ENCODE measurements around the gene C19orf47.
A peak's percentile ranks its signal among the peaks of the same experiment; 100 is the strongest.

The C19orf47 gene

DNA sequence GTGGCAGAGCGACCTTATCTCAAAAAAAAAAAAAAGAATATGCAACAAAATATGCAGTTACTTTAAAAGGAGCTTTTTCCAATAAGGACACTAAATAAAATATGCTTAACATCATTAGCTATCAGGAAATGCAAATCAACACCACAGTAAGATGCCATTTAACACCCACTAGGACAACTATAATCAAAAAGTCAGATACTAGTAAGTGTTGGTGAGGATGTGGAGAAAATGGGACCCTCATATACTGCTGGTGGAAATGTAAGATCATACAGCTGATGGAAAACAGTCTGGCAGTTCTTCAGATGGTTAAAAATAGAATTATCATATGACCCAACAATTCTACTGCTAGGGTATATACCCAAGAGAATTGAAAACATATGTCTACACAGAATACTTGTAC is 38.5 kb downstream of the C19orf47 start:
- Histone ChIP-seq H3K4me3 (ENCODE audit: low read depth, low read length) (no peak overlapping the region), H3K27me3 (ENCODE audit: control insufficient read depth, insufficient read depth, low read length) (no peaks in the 10 kb centered on the region), H3K9me3 (ENCODE audit: control insufficient read depth, insufficient read depth, low read length) (no peaks in the 10 kb centered on the region), H3K36me3 (ENCODE audit: control insufficient read depth, insufficient read depth, low read length) (no peaks in the 10 kb centered on the region), H3K27ac (ENCODE audit: low read depth, low read length) (no peak overlapping the region), H3K4me1 (ENCODE audit: control insufficient read depth, insufficient read depth, low read length) (no peaks in the 10 kb centered on the region), H3K9ac (ENCODE audit: low read depth, low read length) (no peak overlapping the region)

DNA sequence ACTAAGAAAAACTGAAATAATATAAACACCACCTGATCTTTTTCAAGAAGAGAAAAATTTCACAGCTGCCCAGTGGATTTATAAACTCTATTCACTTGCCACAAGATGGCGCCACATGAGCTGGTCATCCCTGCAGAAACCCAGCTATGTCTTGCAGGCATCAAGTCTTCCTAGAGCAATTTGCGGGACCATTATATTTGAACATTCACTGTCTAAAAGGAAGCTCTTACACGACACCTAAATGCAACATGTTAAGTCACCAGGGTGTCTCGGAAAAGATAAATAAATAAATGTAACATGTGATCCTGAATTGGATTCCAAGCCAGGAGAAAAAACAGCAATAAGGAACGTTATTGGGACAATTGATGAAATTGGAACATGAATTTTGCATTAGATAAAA is 42.8 kb downstream of the C19orf47 start:
- H3K27me3 ChIP-seq (ENCODE audit: control insufficient read depth, insufficient read depth, low read length): no peaks in the 10 kb centered on the region
- H3K9me3 ChIP-seq (ENCODE audit: control insufficient read depth, insufficient read depth, low read length): no peaks in the 10 kb centered on the region
- H3K27ac ChIP-seq (ENCODE audit: low read depth, low read length): no peak overlapping the region
- H3K36me3 ChIP-seq (ENCODE audit: control insufficient read depth, insufficient read depth, low read length): no peaks in the 10 kb centered on the region
- no peaks in the 10 kb centered on the region for H3K4me1 ChIP-seq (ENCODE audit: control insufficient read depth, insufficient read depth, low read length)
- no peak overlapping the region for H3K4me3 ChIP-seq (ENCODE audit: low read depth, low read length)
- no peak overlapping the region for H3K9ac ChIP-seq (ENCODE audit: low read depth, low read length)

GRCh38 chr19:40304306-40304705 is 43.9 kb downstream of the C19orf47 start:
- no peak overlapping the region for H3K4me3 ChIP-seq (ENCODE audit: low read depth, low read length)
- H3K27ac ChIP-seq (ENCODE audit: low read depth, low read length): no peak overlapping the region
- H3K36me3 ChIP-seq (ENCODE audit: control insufficient read depth, insufficient read depth, low read length): no peaks in the 10 kb centered on the region
- H3K27me3 ChIP-seq (ENCODE audit: control insufficient read depth, insufficient read depth, low read length): no peaks in the 10 kb centered on the region
- no peaks in the 10 kb centered on the region for H3K4me1 ChIP-seq (ENCODE audit: control insufficient read depth, insufficient read depth, low read length)
- H3K9ac ChIP-seq (ENCODE audit: low read depth, low read length): no peak overlapping the region
- no peaks in the 10 kb centered on the region for H3K9me3 ChIP-seq (ENCODE audit: control insufficient read depth, insufficient read depth, low read length)

- Histone ChIP-seq H3K4me3 (ENCODE audit: low read depth, low read length) (no peak overlapping the region), H3K4me1 (ENCODE audit: control insufficient read depth, insufficient read depth, low read length) (no peaks in the 10 kb centered on the region), H3K27me3 (ENCODE audit: control insufficient read depth, insufficient read depth, low read length) (no peaks in the 10 kb centered on the region), H3K9ac (ENCODE audit: low read depth, low read length) (no peak overlapping the region), H3K9me3 (ENCODE audit: control insufficient read depth, insufficient read depth, low read length) (no peaks in the 10 kb centered on the region), H3K36me3 (ENCODE audit: control insufficient read depth, insufficient read depth, low read length) (no peaks in the 10 kb centered on the region), H3K27ac (ENCODE audit: low read depth, low read length) (no peak overlapping the region)
Observed at GRCh38 chr19:40303765-40304164, 44.4 kb downstream of the C19orf47 start.

- H3K36me3 ChIP-seq (ENCODE audit: control insufficient read depth, insufficient read depth, low read length): no peaks in the 10 kb centered on the region
- no peaks in the 10 kb centered on the region for H3K4me1 ChIP-seq (ENCODE audit: control insufficient read depth, insufficient read depth, low read length)
- H3K27ac ChIP-seq (ENCODE audit: low read depth, low read length): no peak overlapping the region
- no peaks in the 10 kb centered on the region for H3K9me3 ChIP-seq (ENCODE audit: control insufficient read depth, insufficient read depth, low read length)
- H3K27me3 ChIP-seq (ENCODE audit: control insufficient read depth, insufficient read depth, low read length): no peaks in the 10 kb centered on the region
- H3K9ac ChIP-seq (ENCODE audit: low read depth, low read length): no peak overlapping the region
- no peak overlapping the region for H3K4me3 ChIP-seq (ENCODE audit: low read depth, low read length)
Observed at GRCh38 chr19:40302224-40303011, 45.8 kb downstream of the C19orf47 start.

DNA sequence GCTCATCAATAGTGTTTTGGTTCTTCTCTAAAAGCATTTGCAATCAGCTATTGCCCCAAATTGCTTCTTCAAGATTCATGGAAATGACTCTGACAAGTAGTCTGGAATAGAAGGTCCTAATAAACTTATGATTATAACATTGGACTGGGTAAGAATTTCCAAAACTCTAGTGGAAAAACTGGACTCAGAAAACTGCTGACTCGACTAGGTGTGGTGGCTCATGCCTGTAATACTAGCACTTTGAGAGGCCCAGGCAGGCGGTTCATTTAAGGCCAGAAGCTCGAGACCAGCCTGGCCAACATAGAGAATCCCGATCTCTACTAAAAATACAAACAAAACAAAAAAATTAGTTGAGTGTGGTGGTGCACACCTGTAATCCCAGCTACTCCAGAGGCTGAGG is 47.5 kb downstream of the C19orf47 start:
- Histone ChIP-seq H3K9ac (ENCODE audit: low read depth, low read length) (no peak overlapping the region), H3K4me3 (ENCODE audit: low read depth, low read length) (no peak overlapping the region), H3K4me1 (ENCODE audit: control insufficient read depth, insufficient read depth, low read length) (no peaks in the 10 kb centered on the region), H3K9me3 (ENCODE audit: control insufficient read depth, insufficient read depth, low read length) (no peaks in the 10 kb centered on the region), H3K27ac (ENCODE audit: low read depth, low read length) (no peak overlapping the region), H3K36me3 (ENCODE audit: control insufficient read depth, insufficient read depth, low read length) (no peaks in the 10 kb centered on the region), H3K27me3 (ENCODE audit: control insufficient read depth, insufficient read depth, low read length) (no peaks in the 10 kb centered on the region)

- Histone ChIP-seq H3K27ac (ENCODE audit: low read depth, low read length) (no peak overlapping the region), H3K36me3 (ENCODE audit: control insufficient read depth, insufficient read depth, low read length) (no peaks in the 10 kb centered on the region), H3K4me1 (ENCODE audit: control insufficient read depth, insufficient read depth, low read length) (no peaks in the 10 kb centered on the region), H3K4me3 (ENCODE audit: low read depth, low read length) (no peak overlapping the region), H3K27me3 (ENCODE audit: control insufficient read depth, insufficient read depth, low read length) (no peaks in the 10 kb centered on the region), H3K9ac (ENCODE audit: low read depth, low read length) (no peak overlapping the region), H3K9me3 (ENCODE audit: control insufficient read depth, insufficient read depth, low read length) (no peaks in the 10 kb centered on the region)
Observed at GRCh38 chr19:40298026-40298425, 50.2 kb downstream of the C19orf47 start.

- H3K27ac ChIP-seq (ENCODE audit: low read depth, low read length): no peak overlapping the region
- no peak overlapping the region for H3K4me3 ChIP-seq (ENCODE audit: low read depth, low read length)
- H3K36me3 ChIP-seq (ENCODE audit: control insufficient read depth, insufficient read depth, low read length): no peaks in the 10 kb centered on the region
- H3K9me3 ChIP-seq (ENCODE audit: control insufficient read depth, insufficient read depth, low read length): no peaks in the 10 kb centered on the region
- peaks cover 4% of the 10 kb centered on the region; the same call in 1 of the 2 replicates for H3K4me1 ChIP-seq (ENCODE audit: control insufficient read depth, insufficient read depth, low read length)
- H3K27me3 ChIP-seq (ENCODE audit: control insufficient read depth, insufficient read depth, low read length): no peaks in the 10 kb centered on the region
- H3K9ac ChIP-seq (ENCODE audit: low read depth, low read length): no peak overlapping the region
Observed at GRCh38 chr19:40294560-40294959, 53.6 kb downstream of the C19orf47 start.

DNA sequence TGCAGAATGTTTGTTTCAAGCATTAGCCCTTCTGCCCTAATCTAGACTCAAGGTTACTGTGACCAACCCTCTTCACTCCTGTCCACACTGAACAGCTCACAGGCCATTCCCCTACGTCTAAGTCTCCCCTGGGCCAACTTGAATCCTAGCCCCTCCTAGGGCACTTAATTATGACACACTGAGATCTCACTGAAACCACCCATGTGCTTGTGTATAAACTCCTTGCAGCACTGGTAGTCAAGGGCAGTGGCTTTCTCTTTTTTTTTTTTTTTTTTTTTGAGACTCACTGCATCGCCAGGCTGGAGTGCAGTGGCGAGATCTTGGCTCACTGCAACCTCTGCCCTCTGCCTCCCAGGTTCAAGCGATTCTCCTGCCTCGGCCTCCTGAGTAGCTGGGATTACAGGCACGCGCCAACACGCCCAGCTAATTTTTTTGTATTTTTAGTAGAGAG is 61.2 kb downstream of the C19orf47 start:
- no peaks in the 10 kb centered on the region for H3K9me3 ChIP-seq (ENCODE audit: control insufficient read depth, insufficient read depth, low read length)
- H3K4me1 ChIP-seq (ENCODE audit: control insufficient read depth, insufficient read depth, low read length): peaks cover 12% of the 10 kb centered on the region
- H3K9ac ChIP-seq (ENCODE audit: low read depth, low read length): no peak overlapping the region
- H3K27me3 ChIP-seq (ENCODE audit: control insufficient read depth, insufficient read depth, low read length): no peaks in the 10 kb centered on the region
- H3K27ac ChIP-seq (ENCODE audit: low read depth, low read length): no peak overlapping the region
- no peak overlapping the region for H3K4me3 ChIP-seq (ENCODE audit: low read depth, low read length)
- H3K36me3 ChIP-seq (ENCODE audit: control insufficient read depth, insufficient read depth, low read length): peaks cover 7% of the 10 kb centered on the region; the same call in 1 of the 2 replicates

DNA sequence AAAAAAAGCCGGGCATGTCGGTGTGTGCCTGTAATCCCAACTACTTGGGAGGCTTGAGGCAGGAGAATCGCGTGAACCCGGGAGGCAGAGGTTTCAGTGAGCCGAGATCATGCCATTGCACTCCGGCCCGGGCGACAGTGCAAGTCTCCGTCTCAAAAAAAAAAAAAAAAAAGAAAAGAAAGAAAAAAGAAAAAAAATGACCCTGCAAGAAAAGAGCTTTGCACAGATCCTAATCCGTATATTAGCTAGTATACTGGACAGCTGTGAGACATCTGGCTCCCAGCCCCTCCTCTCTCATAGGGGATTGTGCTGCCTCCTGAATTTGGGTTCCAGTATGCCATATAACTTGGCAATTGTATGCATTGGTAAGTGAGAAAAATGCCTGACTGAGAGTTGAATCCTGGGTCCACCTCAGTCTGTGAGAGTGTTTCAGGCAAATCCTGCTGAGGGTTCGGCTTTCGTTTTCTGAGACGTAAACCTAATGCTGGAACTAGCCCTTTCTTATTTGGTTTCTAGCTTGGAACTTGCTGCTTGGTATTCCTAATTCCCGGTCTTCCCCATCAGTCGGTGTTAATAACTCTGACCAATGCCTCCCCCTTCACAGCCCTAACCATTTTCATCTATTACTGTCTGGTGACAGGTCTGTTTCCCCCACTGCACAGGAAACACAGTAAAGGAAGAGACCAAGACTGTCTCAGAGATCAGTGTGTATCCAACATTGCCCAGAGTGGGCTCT is 61.8 kb downstream of the C19orf47 start:
- Histone ChIP-seq H3K4me3 (ENCODE audit: low read depth, low read length) (peak overlapping the region; percentile 82; the same call in 1 of the 2 replicates), H3K9ac (ENCODE audit: low read depth, low read length) (no peak overlapping the region), H3K27ac (ENCODE audit: low read depth, low read length) (peak overlapping the region; percentile 99), H3K4me1 (ENCODE audit: control insufficient read depth, insufficient read depth, low read length) (peaks cover 12% of the 10 kb centered on the region), H3K9me3 (ENCODE audit: control insufficient read depth, insufficient read depth, low read length) (no peaks in the 10 kb centered on the region), H3K27me3 (ENCODE audit: control insufficient read depth, insufficient read depth, low read length) (no peaks in the 10 kb centered on the region), H3K36me3 (ENCODE audit: control insufficient read depth, insufficient read depth, low read length) (peaks cover 9% of the 10 kb centered on the region; the same call in 1 of the 2 replicates)

All from HUES48 (cell line).